ENCODE results near the gene GINS3.

Gene GINS3

GRCh38 chr16:58430718-58431117, 38.4 kb downstream of the GINS3 start:
- no peak overlapping the region for H3K4me3 ChIP-seq (ENCODE audit: low read depth, low read length)
- ChIA-PET CTCF (no interaction called here), POLR2A (no interaction called here)
- no peak overlapping the region for H3K27ac ChIP-seq (ENCODE audit: extremely low read depth, low read depth, low read length)
- H3K9me3 ChIP-seq (ENCODE audit: control insufficient read depth, insufficient read depth, low read depth, low read length), result no peaks in the 10 kb centered on the region
- TF ChIP-seq ZNF514 (tag by site-specific recombination; IDR thresholded peaks at IDR 0.05), result no peak
- TF ChIP-seq TSHZ1 (tag by site-specific recombination; IDR thresholded peaks at IDR 0.05; ENCODE audit: borderline replicate concordance), result no peak
- no peak for TF ChIP-seq ZBTB1 (tag by site-specific recombination; IDR thresholded peaks at IDR 0.05)
- TF ChIP-seq ZNF692 (tag by site-specific recombination; IDR thresholded peaks at IDR 0.05), result no peak
- no peak for TF ChIP-seq ZNF350 (tag by site-specific recombination; IDR thresholded peaks at IDR 0.05)
- TF ChIP-seq ZNF341 (tag by site-specific recombination; IDR thresholded peaks at IDR 0.05; ENCODE audit: low read depth), result no peak
- no peak for TF ChIP-seq ZBTB20 (tag by site-specific recombination; IDR thresholded peaks at IDR 0.05)
- no peak for TF ChIP-seq ZNF585B (tag by site-specific recombination; IDR thresholded peaks at IDR 0.05)
- TF ChIP-seq ZNF398 (tag by site-specific recombination; IDR thresholded peaks at IDR 0.05), result no peak
- TF ChIP-seq ZNF561 (tag by site-specific recombination; IDR thresholded peaks at IDR 0.05; ENCODE audit: borderline replicate concordance), result no peak
- no peak for TF ChIP-seq MZF1 (tag by site-specific recombination; IDR thresholded peaks at IDR 0.05; ENCODE audit: borderline replicate concordance)
- no peak for TF ChIP-seq KLF1 (tag by site-specific recombination; IDR thresholded peaks at IDR 0.05)
- no peak for TF ChIP-seq PBX3 (CRISPR knock-in tag; IDR thresholded peaks at IDR 0.05)
- TF ChIP-seq ZNF580 (tag by site-specific recombination; IDR thresholded peaks at IDR 0.05), result no peak
- no peaks in the 10 kb centered on the region for H3K36me3 ChIP-seq (ENCODE audit: control insufficient read depth in 2 of 2, insufficient read depth in 1 of 2, low read length in 2 of 2)
- no peaks in the 10 kb centered on the region for H3K4me1 ChIP-seq (ENCODE audit: control insufficient read depth, insufficient read depth, low read length)

- CTCF ChIA-PET, result no interaction called here
- POLR2A ChIA-PET, result no interaction called here
- no peaks in the 10 kb centered on the region for H3K9me3 ChIP-seq (ENCODE audit: control insufficient read depth, insufficient read depth, low read depth, low read length)
- H3K4me3 ChIP-seq (ENCODE audit: low read depth, low read length), result no peak overlapping the region
- no peaks in the 10 kb centered on the region for H3K4me1 ChIP-seq (ENCODE audit: control insufficient read depth, insufficient read depth, low read length)
- H3K27ac ChIP-seq (ENCODE audit: extremely low read depth, low read depth, low read length), result no peak overlapping the region
- H3K36me3 ChIP-seq (ENCODE audit: control insufficient read depth in 2 of 2, insufficient read depth in 1 of 2, low read length in 2 of 2), result no peaks in the 10 kb centered on the region
- no peak for TF ChIP-seq ZNF76 (tag by site-specific recombination; IDR thresholded peaks at IDR 0.05; ENCODE audit: borderline replicate concordance, low read depth)
- no peak for TF ChIP-seq ZNF664 (tag by site-specific recombination; IDR thresholded peaks at IDR 0.05)
- TF ChIP-seq ZBTB49 (tag by site-specific recombination; IDR thresholded peaks at IDR 0.05; ENCODE audit: low read depth), result no peak
- TF ChIP-seq TCF7L2 (IDR thresholded peaks at IDR 0.05; ENCODE audit: borderline replicate concordance, low read depth, low read length), result no peak
- no peak for TF ChIP-seq ZSCAN16 (tag by site-specific recombination; IDR thresholded peaks at IDR 0.05)
- TF ChIP-seq RBAK (tag by site-specific recombination; IDR thresholded peaks at IDR 0.05), result no peak
- TF ChIP-seq ZNF544 (tag by site-specific recombination; IDR thresholded peaks at IDR 0.05), result no peak
- no peak for TF ChIP-seq ZNF112 (tag by site-specific recombination; IDR thresholded peaks at IDR 0.05)
- no peak for TF ChIP-seq ZNF302 (tag by site-specific recombination; IDR thresholded peaks at IDR 0.05; ENCODE audit: low read depth)
- TF ChIP-seq SETDB1 (IDR thresholded peaks at IDR 0.05; ENCODE audit: insufficient read length, low read length), result no peak
- TF ChIP-seq ZNF514 (tag by site-specific recombination; IDR thresholded peaks at IDR 0.05), result no peak
- no peak for TF ChIP-seq ZNF654 (tag by site-specific recombination; IDR thresholded peaks at IDR 0.05; ENCODE audit: low read depth)
- no peak for TF ChIP-seq ZNF785 (tag by site-specific recombination; IDR thresholded peaks at IDR 0.05)
- no peak for TF ChIP-seq ZNF561 (tag by site-specific recombination; IDR thresholded peaks at IDR 0.05; ENCODE audit: borderline replicate concordance)
Observed at GRCh38 chr16:58433569-58433951, 41.3 kb downstream of the GINS3 start.

Data from HEK293 (cell line).